HG02623 (cell line): ENCODE measurements around the gene ITGA2B.
"Not testable (repeated sequence)": the region's sequence is repeated elsewhere in the genome, so short reads cannot be mapped to it uniquely, and the experiment has no call there.

Experiments used
- ATAC-seq: cut with Tn5 transposase; IDR thresholded peaks from one replicate; pipeline ENCODE4 v1.9.1; 2021; ENCODE audit warnings: moderate library complexity; ENCODE audit not compliant: unreplicated experiment

The ITGA2B gene

GRCh38 chr17:44352828-44353671, 36.4 kb downstream of the ITGA2B start:
- ATAC-seq = no peak

DNA sequence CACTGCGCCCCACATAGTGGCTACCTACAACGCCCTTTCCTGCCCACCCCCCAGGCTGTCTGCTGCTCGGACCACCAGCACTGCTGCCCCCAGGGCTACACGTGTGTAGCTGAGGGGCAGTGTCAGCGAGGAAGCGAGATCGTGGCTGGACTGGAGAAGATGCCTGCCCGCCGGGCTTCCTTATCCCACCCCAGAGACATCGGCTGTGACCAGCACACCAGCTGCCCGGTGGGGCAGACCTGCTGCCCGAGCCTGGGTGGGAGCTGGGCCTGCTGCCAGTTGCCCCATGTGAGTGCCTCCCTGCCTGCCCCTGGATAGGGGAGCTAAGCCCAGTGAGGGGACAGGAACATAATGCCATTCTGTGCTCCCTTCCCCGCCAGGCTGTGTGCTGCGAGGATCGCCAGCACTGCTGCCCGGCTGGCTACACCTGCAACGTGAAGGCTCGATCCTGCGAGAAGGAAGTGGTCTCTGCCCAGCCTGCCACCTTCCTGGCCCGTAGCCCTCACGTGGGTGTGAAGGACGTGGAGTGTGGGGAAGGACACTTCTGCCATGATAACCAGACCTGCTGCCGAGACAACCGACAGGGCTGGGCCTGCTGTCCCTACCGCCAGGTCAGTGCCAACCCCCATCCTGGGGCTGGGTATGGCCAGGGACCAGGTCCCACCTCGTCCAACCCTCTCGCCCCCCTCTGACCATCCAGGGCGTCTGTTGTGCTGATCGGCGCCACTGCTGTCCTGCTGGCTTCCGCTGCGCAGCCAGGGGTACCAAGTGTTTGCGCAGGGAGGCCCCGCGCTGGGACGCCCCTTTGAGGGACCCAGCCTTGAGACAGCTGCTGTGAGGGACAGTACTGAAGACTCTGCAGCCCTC, 37.3 kb downstream of the ITGA2B start:
- ATAC-seq = no peak

DNA sequence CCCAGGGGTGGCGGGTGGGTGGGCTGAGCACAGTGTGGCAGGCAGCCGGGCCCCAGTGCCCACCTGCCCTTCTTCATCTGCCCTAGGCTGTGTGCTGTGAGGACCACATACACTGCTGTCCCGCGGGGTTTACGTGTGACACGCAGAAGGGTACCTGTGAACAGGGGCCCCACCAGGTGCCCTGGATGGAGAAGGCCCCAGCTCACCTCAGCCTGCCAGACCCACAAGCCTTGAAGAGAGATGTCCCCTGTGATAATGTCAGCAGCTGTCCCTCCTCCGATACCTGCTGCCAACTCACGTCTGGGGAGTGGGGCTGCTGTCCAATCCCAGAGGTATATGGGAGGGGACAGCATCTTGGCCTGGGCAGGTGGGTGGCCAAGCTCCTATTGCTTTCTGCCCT, 38.0 kb downstream of the ITGA2B start:
- ATAC-seq = no peak

DNA sequence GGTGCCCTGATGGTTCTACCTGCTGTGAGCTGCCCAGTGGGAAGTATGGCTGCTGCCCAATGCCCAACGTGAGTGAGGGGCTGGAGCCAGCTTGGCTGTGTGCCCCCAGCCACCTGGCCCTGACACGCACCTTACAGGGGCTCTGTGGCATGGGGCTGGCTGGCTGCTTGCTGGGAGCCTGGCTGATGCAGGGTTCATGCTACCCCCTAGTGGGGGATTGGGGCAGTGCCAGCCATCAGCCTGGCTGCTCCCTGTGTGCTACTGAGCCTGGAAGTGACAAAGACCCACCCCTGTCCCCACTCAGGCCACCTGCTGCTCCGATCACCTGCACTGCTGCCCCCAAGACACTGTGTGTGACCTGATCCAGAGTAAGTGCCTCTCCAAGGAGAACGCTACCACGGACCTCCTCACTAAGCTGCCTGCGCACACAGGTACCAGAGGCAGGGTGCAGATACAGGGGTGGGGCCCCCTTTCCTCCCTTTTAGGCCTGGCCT, 38.7 kb downstream of the ITGA2B start:
- no peak for ATAC-seq

DNA sequence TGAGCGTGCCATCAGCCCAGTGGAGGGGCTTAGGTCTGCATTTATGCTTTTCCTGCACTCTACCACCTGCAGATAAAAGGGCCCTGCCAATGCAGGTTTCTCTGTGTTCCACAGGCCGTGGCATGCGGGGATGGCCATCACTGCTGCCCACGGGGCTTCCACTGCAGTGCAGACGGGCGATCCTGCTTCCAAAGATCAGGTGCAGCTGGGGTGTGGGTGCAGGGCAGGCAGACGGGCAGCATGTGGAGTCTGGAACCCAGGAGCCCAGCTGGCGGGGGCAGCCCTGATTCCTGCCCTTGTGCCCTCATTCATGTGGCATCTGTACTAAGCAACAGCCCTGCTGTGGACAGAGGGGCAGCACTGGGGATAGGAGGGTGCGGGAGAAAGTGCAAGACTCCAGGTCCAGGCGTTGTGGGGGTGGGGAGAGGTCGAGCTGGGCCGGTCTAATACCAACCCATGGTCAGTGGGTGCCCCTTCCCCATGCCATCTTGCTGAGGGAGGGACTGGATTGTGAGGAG, 39.8 kb downstream of the ITGA2B start:
- ATAC-seq = no peak

- no peak for ATAC-seq
Observed at GRCh38 chr17:44348988-44349364, 40.5 kb downstream of the ITGA2B start.

DNA sequence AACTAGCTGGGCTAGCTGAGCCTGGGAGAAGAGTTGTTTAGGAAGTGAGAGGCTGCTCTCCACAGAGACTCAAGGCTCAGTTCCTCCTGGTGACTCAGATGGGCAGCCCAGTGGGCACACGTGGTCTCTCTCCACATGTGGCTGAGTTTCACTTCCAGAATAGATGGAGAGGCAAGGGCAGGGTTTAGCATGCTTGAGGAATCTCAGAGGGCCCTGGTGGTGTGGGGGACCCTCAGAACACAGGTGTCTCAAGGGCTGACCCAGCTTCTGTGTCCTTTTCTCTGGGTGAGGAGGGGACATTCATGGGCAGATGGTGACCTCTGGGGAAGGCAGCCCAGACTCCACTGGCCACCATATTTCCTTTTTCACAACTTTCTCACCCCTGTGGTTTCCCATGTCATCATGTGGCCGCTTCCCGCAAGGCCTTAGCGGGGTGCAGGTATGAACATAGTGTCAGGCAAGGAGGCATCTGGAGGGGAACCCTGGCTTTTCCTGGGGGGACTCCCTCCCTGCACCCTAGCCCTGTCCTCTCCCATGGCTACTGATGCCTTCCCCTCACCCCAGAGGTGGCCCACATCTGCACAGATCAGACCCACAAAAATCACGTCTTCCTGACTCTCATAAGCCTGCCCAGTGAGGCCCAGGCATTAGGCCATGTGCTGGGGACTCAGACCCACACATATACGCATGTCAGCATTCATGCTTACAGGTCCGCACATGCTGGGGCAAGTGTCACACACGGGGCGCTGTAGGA, 41.0 kb downstream of the ITGA2B start:
- peak; percentile 39 for ATAC-seq

- ATAC-seq = not testable (repeated sequence)
Observed at GRCh38 chr17:44347206-44348055, 42.0 kb downstream of the ITGA2B start.

DNA sequence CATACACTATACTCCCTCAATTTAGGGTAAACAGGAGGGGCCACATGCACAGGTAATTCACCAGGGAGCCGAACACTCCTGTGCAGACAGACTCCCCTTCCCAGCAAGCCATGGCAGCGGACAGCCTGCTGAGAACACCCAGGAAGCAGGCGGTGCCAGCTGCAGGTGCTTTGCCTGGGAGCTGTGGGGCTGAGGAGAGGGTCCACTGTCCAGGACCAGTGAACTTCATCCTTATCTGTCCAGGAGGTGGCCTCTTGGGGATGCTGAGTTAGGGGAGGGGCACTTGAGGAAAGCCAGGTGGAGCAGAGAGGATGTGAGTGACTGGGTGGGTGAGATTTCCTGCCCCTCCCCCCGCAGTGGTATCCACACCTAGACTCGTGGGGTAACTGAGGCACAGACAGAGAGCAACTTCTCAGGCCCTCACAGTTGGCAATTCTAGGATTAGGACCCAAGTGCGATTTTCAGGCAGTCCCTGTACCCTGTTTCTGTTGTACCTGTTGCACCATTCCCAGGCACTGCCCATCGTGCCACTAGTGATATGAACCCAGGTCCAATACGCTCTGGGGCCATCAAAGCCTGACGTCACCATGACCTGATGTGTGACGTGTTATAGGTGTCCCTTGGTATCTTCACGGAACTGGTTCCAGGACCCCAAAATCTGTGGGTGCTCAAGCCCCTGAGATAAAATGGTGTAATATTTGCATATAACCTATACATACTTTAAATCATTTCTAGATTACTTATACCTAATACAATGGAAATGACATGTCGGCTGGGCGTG, 43.2 kb downstream of the ITGA2B start:
- ATAC-seq = no peak

- ATAC-seq = no peak
Observed at GRCh38 chr17:44345454-44346026, 43.9 kb downstream of the ITGA2B start.

DNA sequence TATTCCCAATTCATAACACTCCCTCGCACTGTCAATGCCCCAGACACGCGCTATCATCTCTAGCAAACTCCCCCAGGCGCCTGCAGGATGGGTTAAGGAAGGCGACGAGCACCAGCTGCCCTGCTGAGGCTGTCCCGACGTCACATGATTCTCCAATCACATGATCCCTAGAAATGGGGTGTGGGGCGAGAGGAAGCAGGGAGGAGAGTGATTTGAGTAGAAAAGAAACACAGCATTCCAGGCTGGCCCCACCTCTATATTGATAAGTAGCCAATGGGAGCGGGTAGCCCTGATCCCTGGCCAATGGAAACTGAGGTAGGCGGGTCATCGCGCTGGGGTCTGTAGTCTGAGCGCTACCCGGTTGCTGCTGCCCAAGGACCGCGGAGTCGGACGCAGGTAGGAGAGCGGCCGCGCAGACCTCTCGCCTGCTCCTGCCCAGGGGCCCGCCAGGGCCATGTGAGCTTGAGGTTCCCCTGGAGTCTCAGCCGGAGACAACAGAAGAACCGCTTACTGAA, 44.5 kb downstream of the ITGA2B start, which contains the start of gene GRN:
Gene GRN, plus strand, starts transcription at position 364 of the 515 bp plus-strand sequence. CDS start 3,863 bp downstream, outside the sequence.
- peak; percentile 51 for ATAC-seq

GRCh38 chr17:44343510-44344209, 45.8 kb downstream of the ITGA2B start:
- ATAC-seq = no peak

DNA sequence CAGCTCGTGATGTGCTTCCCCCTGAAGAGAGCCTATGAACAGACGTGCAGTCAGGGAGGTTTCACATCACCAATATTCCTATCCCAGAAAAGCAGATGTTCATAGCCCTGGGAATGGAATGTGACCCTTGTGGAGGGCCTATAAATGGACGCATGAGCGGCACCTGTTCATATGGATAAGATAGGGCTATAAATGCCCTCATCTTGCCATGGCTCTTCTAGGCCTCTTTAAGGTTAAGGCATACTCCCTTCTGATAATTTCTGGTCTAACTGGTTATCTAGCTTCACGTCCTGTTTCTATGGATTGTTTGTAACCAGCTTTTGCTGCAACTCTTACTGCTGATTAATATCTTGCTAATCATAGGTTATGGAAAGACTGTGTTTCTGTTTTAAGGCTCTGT, 48.9 kb downstream of the ITGA2B start:
- not testable (repeated sequence) for ATAC-seq

DNA sequence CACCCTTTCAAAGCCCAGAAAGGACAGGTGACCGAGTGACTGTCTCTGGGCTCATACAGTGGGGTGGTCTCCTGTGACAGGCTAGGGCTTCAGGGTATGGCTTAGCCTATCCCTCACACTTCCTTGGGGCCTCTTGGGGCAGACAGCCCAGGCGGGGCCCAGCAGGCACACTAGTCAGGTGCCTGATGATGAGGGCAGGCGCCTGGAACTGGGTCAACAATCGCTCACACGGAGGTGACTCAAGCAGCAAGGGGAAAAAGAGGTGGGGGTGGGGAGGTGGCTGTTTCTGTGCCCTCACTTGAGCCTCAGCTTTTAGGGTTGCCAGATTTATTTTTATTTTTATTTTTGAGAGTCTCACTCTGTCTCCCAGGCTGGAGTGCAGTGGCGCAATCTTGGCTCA, 50.7 kb downstream of the ITGA2B start:
- no peak for ATAC-seq

GRCh38 chr17:44335968-44336367, 53.5 kb downstream of the ITGA2B start:
- ATAC-seq = no peak

DNA sequence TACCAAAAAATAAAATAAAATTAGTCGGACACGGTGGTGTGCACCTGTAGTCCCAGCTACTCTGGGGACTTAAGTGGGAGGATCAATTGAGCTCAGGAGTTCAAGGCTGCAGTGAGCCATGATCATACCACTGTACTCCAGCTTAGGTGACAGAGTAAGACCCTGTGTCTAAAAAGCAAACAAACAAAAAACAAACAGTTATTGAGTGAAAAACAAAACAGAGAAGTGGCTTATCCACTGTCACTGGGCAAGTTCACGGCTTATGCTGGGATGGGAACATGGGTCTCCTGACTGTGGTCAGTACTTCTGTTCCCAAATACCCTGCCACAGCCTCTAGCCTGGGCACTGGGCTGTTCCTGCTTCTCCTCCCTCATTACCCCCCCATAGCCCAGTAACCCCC, 53.9 kb downstream of the ITGA2B start:
- no peak for ATAC-seq

DNA sequence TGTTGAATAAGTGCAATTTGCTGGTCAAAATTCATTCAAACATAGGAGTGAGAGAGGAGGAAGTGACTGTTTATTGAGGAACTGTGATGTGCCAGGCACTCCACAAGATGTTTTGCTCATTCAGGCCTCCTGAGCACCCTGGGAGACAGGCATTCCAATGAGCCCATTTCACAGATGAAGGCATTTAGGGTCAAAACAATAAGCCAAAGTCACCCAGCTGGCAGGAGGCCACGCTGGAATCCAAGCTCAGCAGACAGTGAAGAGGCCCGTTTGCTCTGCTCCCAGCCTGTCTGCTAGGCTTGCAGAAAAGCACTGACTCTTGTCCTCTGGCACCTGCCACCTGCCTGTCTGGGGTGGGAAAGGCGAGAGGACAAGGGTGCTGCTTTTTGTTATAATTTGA, 54.7 kb downstream of the ITGA2B start:
- ATAC-seq = no peak

- no peak for ATAC-seq
Observed at GRCh38 chr17:44334315-44334714, 55.1 kb downstream of the ITGA2B start.
